Vagina (tissue), 2 donors: ENCODE data around the gene SRL. TPM values are rescaled to one million over a fixed set of nuclear protein-coding genes. Genes with fewer than 3 reads are reported as not detected.

Experiments
- DNase-seq, 2 donors: peaks; one replicate each; pipeline ENCODE4 v3.0.0-alpha.2; 2017; ENCODE audit errors: extremely low spot score in 2 of 2
- H3K27ac ChIP-seq: fragments of 200-600 bp; sonication (generic); one replicate; pipeline ENCODE4 v1.5.1; 2019
- H3K27me3 ChIP-seq: fragments of 200-600 bp; sonication (generic); one replicate; pipeline ENCODE4 v1.5.1; 2019
- H3K36me3 ChIP-seq, 2 donors: fragments of 200-600 bp; sonication (generic); one replicate each; pipeline ENCODE4 v1.5.1; 2017 to 2019
- H3K4me1 ChIP-seq: fragments of 200-600 bp; sonication (generic); one replicate; pipeline ENCODE4 v1.5.1; 2019
- H3K4me3 ChIP-seq, 2 donors: fragments of 200-600 bp; sonication (generic); 1 replicate in 1 of 2; 2 replicates in 1 of 2; pipeline ENCODE4 v1.5.1; 2016 to 2019
- H3K9me3 ChIP-seq: fragments of 200-600 bp; sonication (generic); one replicate; pipeline ENCODE4 v1.5.1; 2019
- POLR2A ChIP-seq, 2 donors: fragments of 450-650 bp; IDR thresholded peaks; one replicate each; pipeline ENCODE4 v1.6.1; 2017; ENCODE audit warnings: antibody characterized with exemption in 2 of 2, mild to moderate bottlenecking in 2 of 2, moderate library complexity in 2 of 2
- POLR2AphosphoS5 ChIP-seq, 2 donors: sonication (generic); formaldehyde crosslinking; IDR thresholded peaks; one replicate each; pipeline ENCODE4 v1.9.0; 2017; ENCODE audit warnings: antibody characterized with exemption in 2 of 2, mild to moderate bottlenecking in 2 of 2, low read depth in 1 of 2; ENCODE audit not compliant: insufficient read depth in 1 of 2
- intact Hi-C: fragments of 100-400 bp; cut with DNase I; formaldehyde crosslinking; loops from one replicate; pipeline ENCODE4 v1.15.1; 2023
- total RNA-seq: library from RNA; depleted of rRNA; stranded (reverse); fragments of >200 nt; gene quantifications from one replicate; pipeline ENCODE4 v1.2.3, GENCODE V29; 2016
- TF ChIP-seq, protein P1 (sequence below), 3 experiments: fragments of 450-650 bp in 2 of 3; fragments of 200-600 bp in 1 of 3; sonication (generic) in 1 of 3; IDR thresholded peaks; one replicate each; pipeline ENCODE4 v1.5.1; 2017 to 2019; ENCODE audit warnings: antibody characterized with exemption in 3 of 3, mild to moderate bottlenecking in 2 of 3, moderate library complexity in 2 of 3

The SRL gene
- total RNA-seq, 1 donor from 2014 or later = 1.5 TPM

DNA sequence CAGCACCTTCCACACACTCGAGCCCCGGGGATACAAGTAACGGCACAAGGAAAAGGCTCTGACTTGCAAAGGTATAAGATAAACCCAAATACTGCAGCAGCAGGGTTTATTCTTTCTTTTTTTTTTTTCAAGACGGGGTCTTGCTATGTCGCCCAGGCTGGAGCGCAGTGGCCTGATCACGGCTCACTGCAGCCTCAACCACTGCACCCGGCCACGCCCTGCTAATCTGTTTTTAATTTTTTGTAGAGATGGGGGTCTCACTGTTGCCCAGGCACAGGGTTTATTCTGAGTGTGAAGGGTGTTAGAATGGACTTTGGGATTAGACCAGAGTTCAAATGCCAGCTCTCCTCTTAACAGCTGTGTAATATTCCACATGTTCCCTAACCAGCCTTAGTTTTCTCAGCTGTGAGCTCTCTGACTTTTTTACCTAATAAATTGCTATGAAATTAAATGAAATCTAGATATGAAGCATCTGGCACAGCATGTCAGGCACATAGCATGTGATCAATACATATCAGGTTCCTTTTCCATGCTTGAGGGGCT is 63.3 kb downstream of the SRL start:
- Histone ChIP-seq H3K27me3 (no peaks in the 10 kb centered on the region), H3K9me3 (no peaks in the 10 kb centered on the region), H3K36me3 (no peaks in the 10 kb centered on the region), H3K27ac (no peak overlapping the region), H3K4me3 (no peak overlapping the region), H3K4me1 (no peaks in the 10 kb centered on the region)
- intact Hi-C loops = no loop called here
- TF ChIP-seq, protein P1, sequence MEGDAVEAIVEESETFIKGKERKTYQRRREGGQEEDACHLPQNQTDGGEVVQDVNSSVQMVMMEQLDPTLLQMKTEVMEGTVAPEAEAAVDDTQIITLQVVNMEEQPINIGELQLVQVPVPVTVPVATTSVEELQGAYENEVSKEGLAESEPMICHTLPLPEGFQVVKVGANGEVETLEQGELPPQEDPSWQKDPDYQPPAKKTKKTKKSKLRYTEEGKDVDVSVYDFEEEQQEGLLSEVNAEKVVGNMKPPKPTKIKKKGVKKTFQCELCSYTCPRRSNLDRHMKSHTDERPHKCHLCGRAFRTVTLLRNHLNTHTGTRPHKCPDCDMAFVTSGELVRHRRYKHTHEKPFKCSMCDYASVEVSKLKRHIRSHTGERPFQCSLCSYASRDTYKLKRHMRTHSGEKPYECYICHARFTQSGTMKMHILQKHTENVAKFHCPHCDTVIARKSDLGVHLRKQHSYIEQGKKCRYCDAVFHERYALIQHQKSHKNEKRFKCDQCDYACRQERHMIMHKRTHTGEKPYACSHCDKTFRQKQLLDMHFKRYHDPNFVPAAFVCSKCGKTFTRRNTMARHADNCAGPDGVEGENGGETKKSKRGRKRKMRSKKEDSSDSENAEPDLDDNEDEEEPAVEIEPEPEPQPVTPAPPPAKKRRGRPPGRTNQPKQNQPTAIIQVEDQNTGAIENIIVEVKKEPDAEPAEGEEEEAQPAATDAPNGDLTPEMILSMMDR (IDR thresholded peaks at IDR 0.05) = no peak
- no peak for TF ChIP-seq POLR2AphosphoS5 (IDR thresholded peaks at IDR 0.05; ENCODE audit: insufficient read depth in 1 of 2, low read depth in 1 of 2)
- no peak for DNase-seq

- H3K27me3 ChIP-seq = no peaks in the 10 kb centered on the region
- no peak overlapping the region for H3K27ac ChIP-seq
- H3K4me3 ChIP-seq = no peak overlapping the region
- no peaks in the 10 kb centered on the region for H3K4me1 ChIP-seq
- intact Hi-C loops = no loop called here
- no peak for DNase-seq
- no peaks in the 10 kb centered on the region for H3K9me3 ChIP-seq
- TF ChIP-seq POLR2A (IDR thresholded peaks at IDR 0.05) = no peak
- TF ChIP-seq, protein P1 (IDR thresholded peaks at IDR 0.05) = no peak
- no peak for TF ChIP-seq POLR2AphosphoS5 (IDR thresholded peaks at IDR 0.05; ENCODE audit: insufficient read depth in 1 of 2, low read depth in 1 of 2)
- H3K36me3 ChIP-seq = no peaks in the 10 kb centered on the region
These were observed 64.9 kb downstream of the SRL start for GRCh38 chr16:4176906-4177417.

- Histone ChIP-seq H3K27ac (no peak overlapping the region), H3K4me3 (no peak overlapping the region), H3K36me3 (no peaks in the 10 kb centered on the region), H3K4me1 (peaks cover 2% of the 10 kb centered on the region), H3K27me3 (no peaks in the 10 kb centered on the region), H3K9me3 (no peaks in the 10 kb centered on the region)
- no peak for TF ChIP-seq POLR2A (IDR thresholded peaks at IDR 0.05)
- no peak for TF ChIP-seq POLR2AphosphoS5 (IDR thresholded peaks at IDR 0.05; ENCODE audit: insufficient read depth in 1 of 2, low read depth in 1 of 2)
- TF ChIP-seq, protein P1 (IDR thresholded peaks at IDR 0.05) = no peak
- intact Hi-C loops = no loop called here
- DNase-seq = no peak
These were observed 66.0 kb downstream of the SRL start for GRCh38 chr16:4175849-4176248.

GRCh38 chr16:4172070-4172469 is 69.8 kb downstream of the SRL start:
- Histone ChIP-seq H3K4me3 (no peak overlapping the region), H3K9me3 (no peaks in the 10 kb centered on the region), H3K27ac (no peak overlapping the region), H3K36me3 (no peaks in the 10 kb centered on the region), H3K4me1 (peaks cover 9% of the 10 kb centered on the region), H3K27me3 (no peaks in the 10 kb centered on the region)
- DNase-seq = no peak
- intact Hi-C loops = no loop called here
- TF ChIP-seq, protein P1 (IDR thresholded peaks at IDR 0.05) = no peak
- TF ChIP-seq POLR2AphosphoS5 (IDR thresholded peaks at IDR 0.05; ENCODE audit: insufficient read depth in 1 of 2, low read depth in 1 of 2) (no peak), POLR2A (IDR thresholded peaks at IDR 0.05) (no peak)

DNA sequence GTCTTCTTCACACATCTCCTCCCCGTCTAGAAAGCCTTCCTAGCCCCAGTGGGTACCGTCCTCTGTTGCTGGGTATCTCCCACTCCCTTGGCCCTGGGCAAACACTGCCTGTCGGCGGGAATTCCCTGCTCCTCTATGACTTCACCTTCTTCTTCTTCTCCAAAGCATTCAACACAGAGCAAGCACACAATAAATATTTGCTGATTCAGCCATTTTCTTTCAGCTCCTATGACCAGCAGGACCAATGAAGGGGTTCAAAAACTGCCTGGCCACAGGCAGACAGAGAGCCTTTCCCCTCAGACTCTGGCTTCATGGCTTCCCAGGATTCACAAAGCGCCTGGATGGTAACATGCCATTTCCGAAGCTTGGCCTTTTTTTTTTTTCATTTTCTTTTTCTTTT is 72.5 kb downstream of the SRL start:
- intact Hi-C loops = no loop called here
- Histone ChIP-seq H3K9me3 (no peaks in the 10 kb centered on the region), H3K4me3 (no peak overlapping the region), H3K36me3 (no peaks in the 10 kb centered on the region), H3K27me3 (no peaks in the 10 kb centered on the region), H3K27ac (no peak overlapping the region), H3K4me1 (peaks cover 9% of the 10 kb centered on the region)
- DNase-seq = no peak
- TF ChIP-seq, protein P1 (IDR thresholded peaks at IDR 0.05) = no peak
- no peak for TF ChIP-seq POLR2A (IDR thresholded peaks at IDR 0.05)
- TF ChIP-seq POLR2AphosphoS5 (IDR thresholded peaks at IDR 0.05; ENCODE audit: insufficient read depth in 1 of 2, low read depth in 1 of 2) = no peak
